CD4-positive, alpha-beta T cell treated with Interleukin-6 for 4 hours (primary cell): Measurements from ENCODE around the gene NISCH.
"Not testable (repeated sequence)": the region's sequence is repeated elsewhere in the genome, so short reads cannot be mapped to it uniquely, and the experiment has no call there.

ENCODE experiments used
- DNase-seq: peaks from one replicate; pipeline ENCODE4 v3.0.0-alpha.2; 2020; ENCODE audit warnings: mixed read lengths

NISCH gene

DNA sequence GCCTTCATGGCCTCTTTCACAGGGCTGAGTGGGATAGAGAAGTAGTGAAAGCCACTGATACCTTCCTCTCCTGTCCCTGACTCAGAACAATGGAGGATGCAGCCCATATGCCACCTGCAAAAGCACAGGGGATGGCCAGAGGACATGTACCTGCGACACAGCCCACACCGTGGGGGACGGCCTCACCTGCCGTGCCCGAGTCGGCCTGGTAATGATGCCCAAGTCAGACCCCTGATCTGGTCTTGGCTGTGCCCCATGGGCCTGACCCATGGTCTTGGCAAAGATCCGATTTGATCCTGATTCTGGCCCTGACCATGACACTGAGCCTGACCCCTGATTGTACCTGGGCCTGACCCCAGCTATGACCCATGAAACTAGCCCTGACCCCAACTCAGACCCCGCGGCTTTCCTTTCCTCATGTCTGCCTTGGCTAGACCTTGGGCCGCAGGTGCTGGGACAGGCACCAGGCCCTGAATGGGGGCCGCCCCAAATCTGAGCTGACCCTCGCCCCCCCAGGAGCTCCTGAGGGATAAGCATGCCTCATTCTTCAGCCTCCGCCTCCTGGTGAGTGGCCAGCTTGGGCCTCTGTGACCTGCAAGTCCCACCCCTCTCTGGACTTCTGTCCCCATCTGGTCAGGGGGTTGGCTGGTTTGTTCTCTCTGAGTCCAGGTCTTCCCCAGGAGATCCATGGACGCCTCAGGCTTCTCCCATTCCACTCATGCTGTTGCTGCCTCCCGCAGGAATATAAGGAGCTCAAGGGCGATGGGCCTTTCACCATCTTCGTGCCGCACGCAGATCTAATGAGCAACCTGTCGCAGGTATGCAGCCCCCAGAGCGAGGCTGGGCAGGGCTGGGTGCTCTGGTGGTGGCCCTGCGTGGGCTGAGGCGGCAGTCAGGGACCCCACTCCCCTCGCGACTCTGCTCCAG, 62.7 kb downstream of the NISCH start:
- DNase-seq: no peak

DNA sequence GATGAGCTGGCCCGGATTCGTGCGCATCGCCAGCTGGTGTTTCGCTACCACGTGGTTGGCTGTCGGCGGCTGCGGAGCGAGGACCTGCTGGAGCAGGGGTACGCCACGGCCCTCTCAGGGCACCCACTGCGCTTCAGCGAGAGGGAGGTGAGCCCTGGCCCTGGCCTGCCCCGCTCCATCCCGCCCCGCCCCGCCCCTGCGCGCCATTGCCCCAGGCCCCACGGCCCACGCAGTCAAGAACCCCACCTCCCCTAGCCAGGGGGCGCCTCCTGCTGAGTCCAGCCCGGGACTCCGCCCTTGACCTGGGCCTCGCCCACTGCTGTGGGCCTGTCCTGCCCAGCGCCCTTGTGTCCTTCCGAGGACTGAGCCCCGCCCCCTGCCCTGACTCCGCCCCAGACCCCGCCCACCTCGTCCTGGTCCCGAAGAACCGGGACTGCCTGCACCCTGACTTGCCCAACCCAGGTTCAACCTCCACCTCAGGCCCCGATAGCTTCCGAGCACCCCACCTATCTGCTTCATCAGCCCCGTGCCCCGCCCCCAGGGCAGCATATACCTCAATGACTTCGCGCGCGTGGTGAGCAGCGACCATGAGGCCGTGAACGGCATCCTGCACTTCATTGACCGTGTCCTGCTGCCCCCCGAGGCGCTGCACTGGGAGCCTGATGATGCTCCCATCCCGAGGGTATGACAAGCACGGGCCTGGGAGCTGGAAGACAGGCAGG, 63.5 kb downstream of the NISCH start:
- DNase-seq: no peak

DNA sequence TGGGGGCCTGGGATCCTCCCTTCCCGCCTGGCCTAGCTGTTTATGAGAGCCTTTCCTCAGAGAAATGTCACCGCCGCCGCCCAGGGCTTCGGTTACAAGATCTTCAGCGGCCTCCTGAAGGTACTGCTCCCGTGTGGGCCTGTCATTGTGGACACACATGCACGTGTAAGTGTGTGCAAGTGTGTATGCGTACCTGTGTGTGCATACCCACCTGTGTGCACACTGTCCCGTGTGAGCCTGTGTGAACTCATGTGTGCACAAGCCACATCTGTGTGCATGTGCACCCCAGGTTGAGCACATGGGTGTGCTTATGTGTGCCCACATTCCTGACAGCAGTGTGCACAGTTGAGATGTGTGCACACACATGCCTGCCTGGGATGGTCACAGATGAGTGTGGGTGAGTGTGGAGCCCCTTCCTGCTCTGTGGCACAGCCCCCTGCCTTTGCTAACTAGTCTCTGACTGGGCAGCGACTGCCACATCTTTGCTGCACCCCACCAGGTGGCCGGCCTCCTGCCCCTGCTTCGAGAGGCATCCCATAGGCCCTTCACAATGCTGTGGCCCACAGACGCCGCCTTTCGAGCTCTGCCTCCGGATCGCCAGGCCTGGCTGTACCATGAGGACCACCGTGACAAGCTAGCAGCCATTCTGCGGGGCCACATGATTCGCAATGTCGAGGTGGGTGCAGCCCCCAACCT, 64.2 kb downstream of the NISCH start:
- no peak for DNase-seq

DNA sequence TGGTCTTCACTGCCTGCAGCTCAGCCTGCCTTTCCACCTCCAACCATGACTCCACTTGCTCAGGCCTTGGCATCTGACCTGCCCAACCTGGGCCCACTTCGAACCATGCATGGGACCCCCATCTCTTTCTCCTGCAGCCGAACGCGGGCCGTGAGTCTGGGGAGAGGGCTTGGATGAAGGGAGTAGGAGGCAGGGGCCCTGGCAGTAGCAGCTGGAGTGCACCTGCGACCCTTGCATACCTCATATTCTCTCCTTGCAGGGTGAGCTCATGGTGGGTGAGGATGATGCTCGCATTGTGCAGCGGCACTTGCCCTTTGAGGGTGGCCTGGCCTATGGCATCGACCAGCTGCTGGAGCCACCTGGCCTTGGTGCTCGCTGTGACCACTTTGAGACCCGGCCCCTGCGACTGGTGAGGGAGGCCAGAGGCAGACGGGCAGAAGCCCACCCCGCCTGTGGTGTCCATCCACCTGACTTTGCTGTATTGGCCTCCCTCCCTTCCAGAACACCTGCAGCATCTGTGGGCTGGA, 64.8 kb downstream of the NISCH start:
- DNase-seq: no peak

DNA sequence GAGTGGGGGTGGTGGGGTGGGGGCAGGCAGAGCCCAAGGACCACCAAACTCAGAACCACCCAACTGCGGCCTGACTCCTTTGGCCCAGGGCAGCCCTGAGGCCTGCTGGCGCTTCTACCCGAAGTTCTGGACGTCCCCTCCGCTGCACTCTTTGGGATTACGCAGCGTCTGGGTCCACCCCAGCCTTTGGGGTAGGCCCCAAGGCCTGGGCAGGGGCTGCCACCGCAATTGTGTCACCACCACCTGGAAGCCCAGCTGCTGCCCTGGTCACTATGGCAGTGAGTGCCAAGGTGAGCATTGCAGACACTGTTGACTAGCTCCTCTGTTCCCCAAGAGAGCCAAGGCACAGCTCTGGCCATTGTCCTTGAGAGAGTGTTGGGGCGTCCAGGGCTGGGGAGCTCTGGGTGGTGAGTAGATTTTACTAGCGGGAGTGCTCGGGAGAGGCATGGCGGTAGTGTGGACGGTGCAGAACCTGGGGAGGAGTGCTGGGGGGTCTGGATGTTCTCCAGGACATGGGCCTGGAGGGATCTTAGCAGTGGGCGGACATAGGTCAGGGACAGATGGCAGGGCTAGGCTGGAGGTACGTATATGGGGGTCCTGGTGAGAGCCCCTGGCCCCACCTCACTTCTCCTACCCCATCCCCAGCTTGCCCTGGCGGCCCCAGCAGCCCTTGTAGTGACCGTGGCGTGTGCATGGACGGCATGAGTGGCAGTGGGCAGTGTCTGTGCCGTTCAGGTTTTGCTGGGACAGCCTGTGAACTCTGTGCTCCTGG, 65.5 kb downstream of the NISCH start:
- DNase-seq: no peak

DNA sequence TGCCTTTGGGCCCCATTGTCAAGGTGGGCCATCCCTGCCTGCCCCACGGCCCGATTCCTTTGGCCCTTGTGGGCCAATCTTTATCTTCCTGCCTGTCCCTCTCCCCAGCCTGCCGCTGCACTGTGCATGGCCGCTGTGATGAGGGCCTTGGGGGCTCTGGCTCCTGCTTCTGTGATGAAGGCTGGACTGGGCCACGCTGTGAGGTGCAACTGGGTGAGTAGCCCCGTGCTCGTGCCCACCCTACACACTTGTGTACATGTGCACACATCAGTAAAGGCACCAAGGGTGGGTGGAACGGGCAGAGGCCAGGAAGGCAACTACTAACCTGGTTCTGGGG, 66.1 kb downstream of the NISCH start:
- no peak for DNase-seq

DNA sequence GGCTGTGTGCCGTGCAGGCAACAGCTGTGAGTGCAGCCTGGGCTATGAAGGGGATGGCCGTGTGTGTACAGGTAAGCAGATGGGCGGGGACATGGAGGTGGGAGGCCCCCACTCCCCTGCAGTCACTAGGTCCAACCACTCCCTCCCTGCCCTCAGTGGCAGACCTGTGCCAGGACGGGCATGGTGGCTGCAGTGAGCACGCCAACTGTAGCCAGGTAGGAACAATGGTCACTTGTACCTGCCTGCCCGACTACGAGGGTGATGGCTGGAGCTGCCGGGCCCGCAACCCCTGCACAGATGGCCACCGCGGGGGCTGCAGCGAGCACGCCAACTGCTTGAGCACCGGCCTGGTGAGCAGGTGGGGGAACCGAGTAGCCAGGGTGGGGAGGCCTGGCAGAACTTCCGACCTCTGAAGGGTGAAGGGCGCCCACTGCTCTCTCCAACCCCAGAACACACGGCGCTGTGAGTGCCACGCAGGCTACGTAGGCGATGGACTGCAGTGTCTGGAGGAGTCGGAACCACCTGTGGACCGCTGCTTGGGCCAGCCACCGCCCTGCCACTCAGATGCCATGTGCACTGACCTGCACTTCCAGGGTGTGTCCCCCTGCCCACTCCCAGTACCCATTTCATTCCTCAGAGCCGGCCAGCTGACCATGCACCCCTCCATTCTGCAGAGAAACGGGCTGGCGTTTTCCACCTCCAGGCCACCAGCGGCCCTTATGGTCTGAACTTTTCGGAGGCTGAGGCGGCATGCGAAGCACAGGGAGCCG, 66.7 kb downstream of the NISCH start:
- no peak for DNase-seq

DNA sequence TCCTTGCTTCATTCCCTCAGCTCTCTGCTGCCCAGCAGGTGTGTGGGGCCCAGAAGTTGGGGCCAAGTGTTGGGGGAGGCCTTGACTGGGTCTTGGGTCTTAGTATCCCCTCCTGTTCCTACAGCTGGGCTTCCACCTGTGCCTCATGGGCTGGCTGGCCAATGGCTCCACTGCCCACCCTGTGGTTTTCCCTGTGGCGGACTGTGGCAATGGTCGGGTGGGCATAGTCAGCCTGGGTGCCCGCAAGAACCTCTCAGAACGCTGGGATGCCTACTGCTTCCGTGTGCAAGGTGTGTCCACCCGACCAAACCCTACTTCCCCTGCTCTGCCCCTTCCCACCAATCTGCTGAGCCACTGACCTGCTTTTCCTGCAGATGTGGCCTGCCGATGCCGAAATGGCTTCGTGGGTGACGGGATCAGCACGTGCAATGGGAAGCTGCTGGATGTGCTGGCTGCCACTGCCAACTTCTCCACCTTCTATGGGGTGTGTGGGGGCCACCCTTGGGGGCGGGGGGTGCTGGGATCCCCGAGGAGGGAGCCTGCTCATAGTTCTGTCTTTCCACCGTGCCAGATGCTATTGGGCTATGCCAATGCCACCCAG, 67.3 kb downstream of the NISCH start:
- DNase-seq: no peak

DNA sequence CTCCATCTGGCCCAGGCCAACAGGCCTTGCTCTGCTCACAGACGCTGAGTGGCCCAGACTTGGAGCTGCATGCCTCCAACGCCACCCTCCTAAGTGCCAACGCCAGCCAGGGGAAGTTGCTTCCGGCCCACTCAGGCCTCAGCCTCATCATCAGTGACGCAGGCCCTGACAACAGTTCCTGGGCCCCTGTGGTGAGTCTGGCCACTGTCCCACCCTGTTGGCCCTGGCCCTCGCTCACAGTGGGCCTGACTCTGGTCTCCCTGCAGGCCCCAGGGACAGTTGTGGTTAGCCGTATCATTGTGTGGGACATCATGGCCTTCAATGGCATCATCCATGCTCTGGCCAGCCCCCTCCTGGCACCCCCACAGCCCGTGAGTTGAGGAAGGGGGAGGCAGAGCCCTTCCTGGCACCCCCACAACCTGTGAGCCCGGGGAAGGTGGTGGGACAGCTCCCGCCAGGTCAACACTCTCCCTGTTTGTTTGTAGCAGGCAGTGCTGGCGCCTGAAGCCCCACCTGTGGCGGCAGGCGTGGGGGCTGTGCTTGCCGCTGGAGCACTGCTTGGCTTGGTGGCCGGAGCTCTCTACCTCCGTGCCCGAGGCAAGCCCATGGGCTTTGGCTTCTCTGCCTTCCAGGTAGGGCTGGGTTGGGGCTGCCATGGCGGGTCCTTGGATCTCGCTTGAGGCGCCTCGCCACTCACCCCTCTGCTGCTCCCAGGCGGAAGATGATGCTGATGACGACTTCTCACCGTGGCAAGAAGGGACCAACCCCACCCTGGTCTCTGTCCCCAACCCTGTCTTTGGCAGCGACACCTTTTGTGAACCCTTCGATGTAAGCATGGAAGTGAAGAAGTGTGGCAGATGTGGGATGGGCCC, 68.2 kb downstream of the NISCH start:
- DNase-seq: no peak

DNA sequence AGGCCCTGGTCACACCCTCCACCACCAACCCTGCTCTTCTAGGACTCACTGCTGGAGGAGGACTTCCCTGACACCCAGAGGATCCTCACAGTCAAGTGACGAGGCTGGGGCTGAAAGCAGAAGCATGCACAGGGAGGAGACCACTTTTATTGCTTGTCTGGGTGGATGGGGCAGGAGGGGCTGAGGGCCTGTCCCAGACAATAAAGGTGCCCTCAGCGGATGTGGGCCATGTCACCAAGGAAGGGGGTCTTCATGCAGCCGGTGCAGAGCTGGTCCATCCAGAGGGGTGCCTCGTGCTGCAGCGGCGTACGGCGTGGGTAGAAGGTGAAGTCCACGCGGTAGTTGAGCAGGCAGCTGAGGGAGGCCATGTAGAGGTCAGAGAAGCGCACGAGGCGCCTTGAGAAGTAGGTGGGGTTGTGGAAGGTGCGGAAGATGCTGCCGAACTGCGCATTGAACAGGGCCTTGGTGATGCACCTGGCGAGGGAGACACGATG, 68.9 kb downstream of the NISCH start:
- no peak for DNase-seq

DNA sequence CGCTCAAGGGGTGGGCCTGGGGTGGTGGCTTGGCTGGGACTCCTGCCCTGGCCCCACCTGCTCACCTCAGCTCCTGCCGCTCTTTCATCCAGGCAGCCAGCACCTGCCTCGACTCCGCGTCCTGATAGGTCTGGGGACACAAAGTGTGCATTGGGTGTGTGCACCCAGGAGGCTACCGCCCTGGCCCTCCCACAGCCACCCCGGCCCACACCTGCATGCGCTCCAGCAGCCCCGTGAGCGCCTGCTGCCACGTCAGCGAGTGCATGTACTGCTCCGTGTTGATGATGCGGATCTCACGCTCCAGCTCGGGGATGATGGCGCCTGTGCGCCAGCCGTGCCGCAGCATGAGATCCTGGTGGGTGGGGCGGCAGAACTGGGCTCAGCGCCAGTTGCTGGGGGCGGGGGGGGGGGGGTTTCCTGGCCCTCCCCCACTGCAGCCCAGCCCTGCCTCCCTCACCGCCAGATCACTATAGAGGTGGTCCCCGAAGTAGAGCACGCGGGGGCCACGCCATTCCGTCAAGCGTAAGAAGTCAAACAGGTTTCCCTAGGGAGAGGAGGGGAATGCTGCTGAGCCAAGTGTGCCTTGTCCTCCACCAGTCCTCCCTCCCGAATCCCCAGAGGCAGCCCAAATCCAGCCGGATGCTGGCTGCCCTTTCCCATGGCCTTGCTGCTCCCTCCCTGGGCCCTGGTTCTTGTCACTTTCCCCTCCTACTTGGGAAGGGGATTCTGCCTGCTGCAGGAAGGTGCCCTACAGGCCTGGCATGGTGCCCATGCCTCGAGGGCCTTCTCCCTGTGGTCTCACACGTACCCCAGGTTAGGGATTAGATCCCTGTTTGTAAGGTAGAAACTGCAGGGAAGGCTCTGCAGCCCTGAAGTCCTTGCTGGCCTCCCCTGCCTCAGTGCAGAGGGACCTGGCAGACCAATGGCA, 69.6 kb downstream of the NISCH start:
- no peak for DNase-seq

DNA sequence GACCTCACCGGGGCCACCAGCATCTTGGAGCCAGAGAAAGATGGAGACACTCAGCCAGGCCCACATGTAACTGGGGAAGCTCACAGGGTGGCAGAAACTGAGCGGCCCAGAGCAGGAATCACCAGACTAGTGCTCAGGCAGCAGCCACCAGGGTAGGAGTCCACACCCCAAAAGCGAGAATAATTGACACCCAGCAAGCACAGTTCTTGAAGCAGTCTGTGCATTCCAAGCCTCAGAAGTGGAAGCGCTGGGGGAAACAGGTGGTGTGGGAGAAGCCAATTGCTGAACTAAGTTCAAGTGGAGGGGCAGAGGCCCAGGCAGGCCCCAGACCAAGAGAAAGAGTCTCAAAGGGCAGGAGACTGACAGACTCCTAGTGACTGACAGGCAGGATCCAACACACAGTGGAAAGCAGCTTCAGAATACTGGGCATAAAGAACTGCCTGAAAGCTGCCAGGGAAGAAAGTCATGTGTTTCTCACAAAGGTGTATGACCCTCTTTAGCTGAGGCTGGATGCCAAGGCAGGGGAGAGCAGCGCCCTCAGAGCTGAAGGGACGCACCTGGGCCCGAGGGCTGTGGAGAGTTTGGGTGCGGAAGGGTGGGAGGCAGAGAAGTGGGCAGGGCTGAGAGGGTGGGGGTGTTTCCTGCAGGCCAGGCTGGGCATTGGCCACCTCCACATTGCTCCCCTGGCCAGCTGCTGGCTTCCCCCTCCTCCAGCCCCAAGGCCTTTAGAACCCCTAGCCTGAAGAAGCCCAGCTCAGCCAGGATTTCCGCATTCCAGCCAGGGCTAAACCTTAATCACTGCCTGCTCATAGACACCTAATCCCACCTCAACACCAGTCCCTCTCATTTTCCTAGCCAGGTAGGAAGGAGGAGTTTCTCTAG, 70.5 kb downstream of the NISCH start:
- DNase-seq: no peak

DNA sequence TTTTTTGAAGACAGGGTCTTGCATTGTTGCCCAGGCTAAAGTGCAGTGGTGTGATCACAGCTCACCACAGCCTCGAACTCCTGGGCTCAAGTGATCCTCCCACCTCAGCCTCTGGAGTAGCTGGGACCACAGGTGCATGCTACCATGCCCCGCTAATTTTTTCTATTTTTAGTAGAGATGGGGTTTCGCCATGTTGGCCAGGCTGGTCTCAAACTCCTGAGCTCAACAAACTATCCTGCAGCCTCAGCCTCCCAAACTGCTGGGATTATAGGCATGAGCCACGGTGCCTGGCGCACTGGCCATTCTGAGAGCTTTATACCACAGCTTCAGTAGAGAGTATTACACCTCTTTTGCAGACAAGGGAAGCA, 71.3 kb downstream of the NISCH start:
- DNase-seq: not testable (repeated sequence)

DNA sequence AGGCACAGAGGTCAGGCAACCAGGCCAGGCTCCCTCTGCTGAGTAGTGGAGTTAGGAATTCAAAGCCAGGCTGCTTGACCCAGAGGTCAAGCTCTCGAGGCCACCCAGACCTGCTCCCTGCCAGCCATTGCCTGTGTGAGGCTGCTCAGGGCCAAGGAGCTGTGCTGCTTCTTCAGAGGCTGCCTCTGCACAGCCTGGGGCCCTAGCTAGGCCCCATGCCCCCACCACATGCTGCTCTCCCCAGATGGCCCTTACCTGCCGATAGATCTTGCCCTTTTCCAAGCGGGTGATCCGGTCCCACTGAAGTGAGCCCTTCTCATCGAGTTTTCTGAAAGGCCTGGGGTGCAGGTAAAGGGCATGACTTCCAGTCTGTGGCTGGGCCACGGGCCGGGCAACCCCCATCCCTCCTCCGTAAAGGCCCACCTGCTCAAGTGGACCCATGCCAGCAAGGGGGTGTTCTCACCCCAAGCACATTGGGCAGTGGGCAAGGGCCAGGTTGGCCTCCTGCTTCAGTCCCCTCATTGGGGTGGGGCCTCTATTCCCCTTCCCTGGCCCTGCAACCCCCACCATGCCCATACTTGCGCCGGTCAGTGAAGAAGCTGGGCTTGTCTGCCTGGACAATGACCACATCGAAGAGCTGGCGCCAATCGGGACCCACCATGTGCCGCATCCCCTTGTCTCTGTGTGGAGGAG, 71.8 kb downstream of the NISCH start:
- DNase-seq: no peak

DNA sequence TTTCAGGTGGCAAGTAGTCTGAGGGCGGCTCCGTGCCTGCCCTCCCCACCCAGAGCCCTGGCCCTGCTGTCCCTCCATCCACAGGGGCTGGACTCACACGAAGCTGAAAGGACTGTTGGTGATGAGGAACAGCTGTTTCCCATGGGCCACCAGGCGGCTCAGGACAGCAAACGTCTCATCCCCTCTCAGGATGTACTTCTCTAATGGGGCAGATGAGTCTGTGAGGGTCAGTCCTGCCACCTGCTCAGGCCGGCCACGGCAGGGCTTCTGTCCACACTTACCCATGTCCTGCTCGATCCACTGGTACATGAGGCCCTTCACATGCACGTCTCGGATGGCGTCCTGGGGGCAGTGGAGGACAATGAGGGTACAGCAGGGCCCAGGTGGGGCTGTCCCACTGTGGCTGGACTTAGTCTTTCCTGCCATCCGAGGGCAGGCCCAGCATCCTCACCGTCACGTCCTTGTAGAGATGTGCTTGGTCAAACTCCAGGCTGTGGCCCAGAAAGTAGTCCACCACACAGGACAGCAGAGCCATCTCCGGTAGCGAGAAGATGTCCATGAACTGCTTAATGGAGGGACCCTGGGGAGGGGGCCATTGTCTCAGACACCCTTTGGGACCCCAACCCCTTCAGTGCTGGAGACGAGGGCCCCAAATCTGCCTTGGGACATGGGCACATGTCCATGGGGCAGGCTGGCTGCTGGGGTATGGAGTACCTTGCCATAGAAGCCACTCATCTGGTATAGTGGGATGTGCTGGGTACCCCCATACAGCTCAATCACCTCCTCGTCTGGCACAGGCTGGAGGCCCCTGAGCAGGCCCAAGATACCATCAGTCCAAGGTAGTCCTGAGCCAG, 72.6 kb downstream of the NISCH start:
- no peak for DNase-seq

DNA sequence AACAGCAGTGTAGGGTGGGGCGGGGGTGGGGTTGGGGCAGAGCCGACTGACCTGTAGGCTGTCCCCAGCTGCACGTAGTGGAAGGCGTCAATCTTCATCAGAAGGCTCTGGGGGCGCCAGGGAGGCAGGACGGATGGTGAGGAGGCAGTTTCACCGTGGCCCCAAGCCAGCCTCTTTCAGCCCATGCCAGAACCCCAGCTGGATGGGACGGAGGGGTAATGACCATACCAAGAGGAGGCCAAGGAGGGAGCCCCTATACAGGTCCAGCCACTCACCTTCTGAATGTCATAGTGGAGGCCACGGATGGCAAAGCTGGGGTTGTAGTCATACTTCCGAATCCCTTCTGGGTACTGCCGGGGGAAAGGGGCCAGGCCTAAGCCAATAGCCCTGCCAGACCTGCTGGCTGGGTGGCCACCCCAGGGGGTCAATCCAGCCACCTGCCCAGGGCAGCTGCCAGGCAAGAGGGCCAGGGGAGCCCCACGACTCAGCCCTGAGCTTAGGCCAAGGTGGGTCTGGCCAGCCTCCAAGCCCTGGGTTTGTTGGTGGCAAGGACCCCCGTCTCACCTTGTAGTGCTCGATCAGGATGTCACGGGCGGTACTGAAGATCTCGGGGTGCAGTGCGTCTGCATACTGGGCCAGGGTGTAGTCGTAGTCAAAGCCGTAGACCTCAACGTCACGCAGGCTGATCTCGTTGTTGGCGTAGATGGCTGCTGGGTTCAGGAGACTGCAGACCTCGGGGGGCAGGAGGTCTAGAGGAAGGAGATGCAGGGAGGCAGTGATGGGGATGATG, 73.4 kb downstream of the NISCH start:
- no peak for DNase-seq
